Fibroblast of gingiva (primary cell): Measurements from ENCODE around the gene CMTM8.
A peak's percentile ranks its signal among the peaks of the same experiment; 100 is the strongest.

ENCODE experiments used
- DNase-seq: peaks from one replicate; pipeline ENCODE4 v3.0.0-alpha.2; 2011; ENCODE audit warnings: low read depth

Gene CMTM8

DNA sequence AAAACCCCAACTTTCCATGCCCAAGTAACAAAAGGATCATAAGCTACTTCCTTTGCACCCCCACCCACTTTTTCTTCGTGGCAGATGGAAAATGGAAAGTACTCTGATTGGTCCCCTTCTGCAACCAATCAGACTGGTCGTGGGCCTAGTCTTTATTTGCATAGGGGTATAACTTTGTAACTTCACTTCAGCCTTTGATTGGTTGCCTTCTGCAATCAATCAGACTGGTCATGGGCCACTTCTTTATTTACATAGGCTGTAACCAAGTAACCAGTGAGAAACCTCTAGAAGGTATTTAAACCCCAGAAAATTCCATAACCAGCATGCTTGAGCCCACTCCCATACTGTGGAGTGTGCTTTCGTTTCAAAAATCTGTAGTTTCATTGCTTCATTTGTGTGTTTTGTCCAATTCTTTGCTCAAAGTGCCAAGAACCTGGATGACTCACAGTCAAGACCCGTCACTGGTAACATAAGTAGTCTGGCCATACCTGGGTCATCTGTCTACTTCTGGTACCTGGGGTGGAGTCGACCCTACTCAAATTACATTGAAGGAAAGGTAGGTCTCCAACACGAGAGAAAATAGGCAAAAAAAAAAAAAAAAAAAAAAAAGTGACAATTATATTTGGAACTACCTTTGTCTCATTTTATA is 41.9 kb downstream of the CMTM8 start:
- no peak for DNase-seq

DNA sequence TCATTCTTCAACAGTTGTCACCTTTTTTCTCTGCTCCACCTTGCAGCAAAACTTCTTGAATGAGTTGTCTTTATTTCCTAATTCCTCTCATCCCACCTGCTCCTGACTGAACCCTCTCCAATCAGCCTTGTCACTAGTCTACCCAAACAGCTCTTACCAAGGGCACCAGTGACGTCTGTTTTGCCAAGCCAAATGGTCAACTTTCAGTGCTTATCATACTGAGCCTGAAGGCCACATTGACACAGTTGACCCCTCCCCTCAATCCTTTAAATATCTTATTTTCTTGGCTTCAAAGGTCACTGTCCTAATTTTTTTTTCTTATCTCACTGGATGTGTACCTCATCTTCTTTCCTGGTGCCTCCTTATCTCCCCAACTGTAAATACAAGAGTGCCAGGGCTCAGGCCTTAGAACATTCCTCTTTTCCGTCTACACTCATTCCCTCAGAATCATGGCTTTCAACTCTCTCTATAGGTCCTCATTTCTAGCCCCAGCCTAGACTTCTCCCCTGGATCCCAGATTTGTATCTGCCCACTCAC is 43.2 kb downstream of the CMTM8 start:
- no peak for DNase-seq

DNA sequence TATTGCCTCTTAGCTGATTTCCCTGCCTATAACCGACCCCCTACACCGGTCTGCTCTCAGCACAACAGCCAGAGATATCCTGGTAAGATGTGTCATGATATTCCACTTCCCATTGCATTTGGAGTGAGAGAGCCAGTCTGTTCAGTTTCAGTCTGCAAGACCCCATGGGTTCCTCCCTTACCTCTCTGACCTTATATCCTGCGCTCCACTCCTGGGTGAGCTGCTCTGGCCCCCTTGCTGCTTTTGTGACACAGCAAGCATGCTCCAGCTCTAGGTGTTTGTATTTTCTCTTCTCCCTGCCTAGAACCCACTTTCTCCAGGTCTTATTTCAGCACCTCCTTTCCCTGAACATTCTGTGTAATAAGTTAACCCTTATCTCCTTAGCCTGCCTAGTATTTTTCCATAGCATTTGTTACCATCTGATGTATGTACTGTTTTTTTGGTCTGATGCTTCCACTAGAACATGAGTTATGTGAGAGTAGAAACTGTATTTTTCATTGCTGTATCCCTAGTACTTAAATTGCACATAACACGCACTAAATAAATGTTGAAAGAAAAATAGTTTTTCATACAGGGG is 44.2 kb downstream of the CMTM8 start:
- no peak for DNase-seq

DNA sequence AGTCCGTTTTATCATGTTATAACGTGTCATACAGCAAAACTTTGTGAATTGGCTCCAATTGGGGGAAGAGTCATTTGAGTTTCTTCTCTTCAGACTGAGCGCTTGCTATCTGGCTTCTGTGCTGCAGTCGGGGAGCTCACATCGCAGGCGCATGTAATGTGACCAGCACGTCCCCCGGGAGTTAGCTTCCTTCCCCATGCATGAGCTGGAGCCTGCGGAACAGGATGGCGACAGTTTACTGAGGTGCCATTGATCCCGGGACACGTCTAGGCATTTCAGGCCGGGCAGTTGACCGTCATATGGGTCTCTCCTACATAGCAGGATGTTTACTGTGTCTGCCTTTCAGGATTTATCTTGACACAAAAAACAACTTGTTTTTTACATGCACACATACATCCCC is 44.8 kb downstream of the CMTM8 start:
- no peak for DNase-seq

DNA sequence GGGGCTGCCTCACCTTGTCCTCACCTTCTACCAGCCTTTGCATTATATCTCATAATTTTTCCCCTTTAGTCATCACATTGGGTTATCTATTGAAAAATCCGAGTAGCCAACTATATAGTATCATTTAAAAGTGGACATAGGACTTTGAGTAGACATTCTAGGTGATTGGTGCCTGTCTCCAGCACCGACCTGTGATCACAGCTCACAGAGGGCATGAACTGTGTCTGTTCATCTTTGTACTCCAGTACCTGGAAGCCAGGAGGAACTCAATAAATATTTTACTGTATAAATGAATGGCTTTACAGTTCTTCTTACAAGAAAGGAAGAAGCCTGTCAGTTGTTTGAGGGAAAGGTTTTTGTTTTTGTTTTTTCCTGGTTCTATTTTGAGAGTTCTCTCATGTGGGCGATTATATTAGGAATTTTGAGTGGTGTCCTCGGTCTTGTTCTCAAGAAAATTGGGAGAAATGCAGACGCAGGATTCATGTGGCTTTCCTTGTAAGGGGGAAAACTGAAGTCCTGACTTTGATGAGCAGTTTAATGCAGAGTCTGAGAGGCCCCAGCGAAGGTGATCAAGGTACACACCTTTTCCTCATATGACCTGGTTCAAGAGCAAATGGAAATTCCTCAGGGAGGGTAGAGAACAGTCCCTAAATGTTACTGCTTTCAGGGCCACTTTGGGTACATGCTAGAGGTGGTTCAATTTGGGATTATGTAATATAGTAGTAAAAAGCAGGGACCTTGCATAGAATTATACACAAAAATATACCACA is 46.1 kb downstream of the CMTM8 start:
- DNase-seq: no peak

DNA sequence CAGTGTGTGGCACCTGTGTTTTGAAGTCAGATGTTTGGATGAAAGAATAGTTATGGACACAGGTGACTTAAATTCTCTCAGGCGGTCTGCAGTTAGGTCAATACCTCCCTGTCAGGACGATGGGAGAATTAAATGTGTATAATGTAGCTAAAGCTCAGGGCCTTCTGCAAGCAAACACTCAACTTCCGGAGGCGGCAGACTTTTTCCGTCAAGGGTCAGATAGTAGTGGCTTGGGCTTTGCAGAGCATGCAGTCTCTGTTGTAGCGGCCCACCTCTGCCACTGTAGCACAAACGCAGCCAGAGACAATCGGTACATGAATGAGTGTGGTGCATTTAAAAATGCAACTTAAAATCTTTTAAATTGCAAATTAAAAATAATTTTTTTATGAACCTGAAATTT is 47.4 kb downstream of the CMTM8 start:
- no peak for DNase-seq

DNA sequence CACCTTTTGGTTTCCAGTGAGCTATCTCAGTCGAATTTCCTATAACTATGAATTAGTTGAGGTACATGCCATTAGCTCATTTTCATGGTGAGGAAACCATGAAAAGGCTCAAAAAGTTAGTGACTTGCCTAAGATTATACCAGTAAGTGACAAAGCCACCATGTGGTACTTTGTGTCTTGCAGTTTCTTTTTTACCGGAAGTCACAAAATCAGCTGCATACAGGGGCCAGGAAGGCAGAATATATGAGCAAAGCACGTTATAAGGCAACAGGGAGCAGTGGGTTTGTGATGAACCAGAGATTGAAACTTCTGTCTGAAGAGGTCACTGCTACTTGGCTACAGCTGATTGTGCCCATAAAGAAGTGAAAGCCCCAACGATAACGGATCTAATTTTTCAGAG is 50.3 kb downstream of the CMTM8 start:
- DNase-seq: no peak

DNA sequence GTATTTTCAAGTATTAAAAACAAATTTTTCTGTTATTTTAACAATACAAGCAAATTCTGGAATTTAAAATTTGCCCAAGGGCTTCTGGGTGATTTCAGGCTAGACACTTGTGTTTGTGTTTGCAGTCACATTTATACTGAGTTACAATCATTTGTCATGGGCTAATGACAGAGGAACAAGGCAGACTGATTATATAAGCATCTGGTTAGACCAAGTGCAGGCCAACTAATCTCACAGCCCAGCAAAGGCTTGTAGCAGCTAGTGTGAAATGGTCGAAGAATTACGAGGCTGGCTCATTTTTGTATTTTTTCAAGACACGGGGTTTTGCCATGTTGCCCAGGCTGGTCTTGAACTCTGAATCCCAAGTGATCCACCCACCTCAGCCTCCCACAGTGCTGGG is 52.1 kb downstream of the CMTM8 start:
- DNase-seq: no peak

DNA sequence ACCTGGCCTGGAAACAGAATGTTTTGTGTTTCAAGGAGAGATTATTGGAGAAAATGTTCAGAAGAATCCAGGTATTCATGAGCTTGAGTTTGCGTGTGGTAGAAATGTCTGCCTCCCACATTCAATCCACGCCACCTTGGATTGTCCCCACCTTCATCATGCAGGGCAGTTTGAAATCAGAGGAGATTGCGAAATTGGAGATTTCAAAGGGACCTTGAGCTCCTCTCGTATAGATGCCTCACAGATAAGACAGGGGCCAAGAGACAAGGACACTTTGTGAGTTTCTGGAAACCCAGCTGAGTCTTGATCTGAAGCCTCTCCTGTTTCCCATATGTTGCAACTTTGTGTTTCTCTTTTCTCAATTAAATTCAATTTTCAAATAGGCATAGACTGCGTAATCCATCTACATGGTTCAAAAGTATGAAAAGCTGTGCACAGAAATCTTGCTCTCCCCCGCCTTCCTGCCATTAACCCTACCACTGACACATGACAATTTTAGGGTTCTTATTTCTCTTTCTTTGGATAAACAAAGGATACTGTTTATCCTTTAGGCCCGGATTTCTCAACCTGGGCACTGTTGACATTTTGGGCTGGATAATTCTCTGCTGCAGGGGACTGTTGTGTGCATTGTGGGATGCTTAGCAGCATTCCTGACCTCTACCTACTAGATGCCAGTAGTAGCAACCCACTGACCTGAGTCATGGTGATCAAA is 53.8 kb downstream of the CMTM8 start:
- DNase-seq: peak; percentile 21

DNA sequence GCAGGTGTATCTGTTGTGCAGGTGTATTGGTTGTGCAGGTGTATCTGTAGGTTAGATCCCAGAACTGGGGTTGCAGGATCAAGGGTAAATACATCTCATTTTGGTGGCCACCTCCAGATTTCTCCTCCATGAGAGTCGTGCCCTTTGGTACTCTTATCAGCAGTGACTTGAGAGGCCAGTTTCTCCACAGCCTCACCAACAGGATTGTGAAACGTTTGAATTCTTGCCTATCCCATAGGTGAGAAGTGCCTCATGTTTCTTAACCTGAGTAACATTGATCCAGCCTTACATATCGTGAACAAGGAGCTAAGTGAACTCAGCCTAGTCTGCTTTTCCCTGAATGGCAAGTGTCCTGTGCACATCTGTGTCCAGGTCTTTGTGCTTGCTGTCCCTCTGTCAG is 55.4 kb downstream of the CMTM8 start:
- no peak for DNase-seq

DNA sequence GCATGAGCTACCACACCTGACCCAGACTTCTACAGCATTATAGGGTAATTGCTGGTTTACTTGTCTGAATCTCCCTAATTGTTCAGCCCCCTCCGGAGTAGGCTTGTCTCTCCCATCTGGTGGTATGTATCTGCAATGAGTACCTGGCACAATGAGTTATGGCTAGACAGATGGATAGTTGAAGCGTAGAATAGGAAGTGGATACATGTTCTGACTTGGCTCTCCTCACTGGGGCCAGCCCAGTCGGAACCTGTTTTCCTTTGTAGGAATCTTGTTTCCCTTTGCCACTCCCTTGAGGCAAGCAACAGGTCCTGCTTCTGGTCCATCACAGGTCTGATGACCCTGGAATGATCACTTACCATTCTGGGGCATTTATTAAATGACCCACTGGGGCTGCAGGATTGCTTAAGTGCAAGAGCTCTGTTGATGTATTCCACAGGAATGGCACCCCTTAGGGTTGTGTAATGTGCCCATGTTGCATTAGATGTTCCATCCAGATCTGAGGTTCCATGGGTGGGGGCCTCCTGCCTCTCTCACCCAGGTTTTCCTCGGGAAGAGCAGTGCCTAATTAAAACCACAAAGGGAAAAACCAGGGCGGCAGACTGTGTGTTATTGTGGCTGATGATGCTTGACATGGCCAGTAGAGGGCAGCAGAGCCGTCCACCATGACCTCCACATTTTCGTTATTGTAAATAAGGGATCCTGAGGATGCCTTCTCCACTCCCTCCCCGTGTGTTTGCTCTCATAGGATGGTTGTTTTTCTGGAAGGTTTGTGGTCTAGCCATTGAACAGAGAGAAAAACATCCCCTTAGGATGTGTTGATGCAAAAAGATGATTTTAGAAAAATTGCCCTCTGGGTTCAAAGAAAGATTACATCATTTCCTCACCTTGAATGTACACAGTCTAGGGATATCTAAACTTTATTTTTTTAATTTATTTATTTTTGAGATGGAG is 58.0 kb downstream of the CMTM8 start:
- DNase-seq: peak; percentile 75

DNA sequence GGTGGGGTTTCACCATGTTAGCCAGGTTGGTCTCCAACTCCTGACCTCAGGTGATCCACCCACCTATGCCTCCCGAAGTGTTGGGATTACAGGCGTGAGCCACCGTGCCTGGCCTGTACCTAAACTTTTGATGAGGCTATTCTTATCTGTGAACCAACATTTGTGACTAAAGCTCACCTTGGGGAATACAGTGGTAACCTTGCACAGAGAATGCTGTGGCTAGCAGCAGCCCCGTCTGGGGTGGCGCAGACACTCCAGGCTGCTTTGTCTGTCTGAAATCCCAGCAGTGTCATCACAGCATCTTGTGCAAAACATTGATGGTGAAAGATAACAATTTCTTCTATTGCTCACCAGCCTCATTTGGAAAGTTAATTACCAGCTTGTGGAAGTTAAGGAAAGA is 58.9 kb downstream of the CMTM8 start:
- no peak for DNase-seq

DNA sequence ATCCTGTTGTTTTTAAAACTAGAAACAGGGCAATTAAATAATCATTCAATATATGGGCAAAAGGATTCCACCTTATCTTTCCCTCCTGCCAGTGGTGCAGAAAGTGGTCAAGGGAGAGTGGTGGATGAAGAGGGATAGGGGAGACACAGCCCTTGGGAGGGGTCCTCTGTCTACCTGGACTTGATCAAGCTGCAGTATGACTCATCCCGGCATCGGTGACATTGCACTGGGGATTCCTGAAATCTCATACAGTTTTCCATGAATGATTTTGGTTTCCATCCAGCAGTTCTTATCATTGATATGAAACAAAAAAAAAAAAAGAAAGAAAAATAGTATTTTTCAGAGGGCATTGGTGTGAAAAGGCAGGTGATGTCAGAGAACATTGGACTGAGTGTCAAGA is 62.9 kb downstream of the CMTM8 start:
- DNase-seq: no peak

DNA sequence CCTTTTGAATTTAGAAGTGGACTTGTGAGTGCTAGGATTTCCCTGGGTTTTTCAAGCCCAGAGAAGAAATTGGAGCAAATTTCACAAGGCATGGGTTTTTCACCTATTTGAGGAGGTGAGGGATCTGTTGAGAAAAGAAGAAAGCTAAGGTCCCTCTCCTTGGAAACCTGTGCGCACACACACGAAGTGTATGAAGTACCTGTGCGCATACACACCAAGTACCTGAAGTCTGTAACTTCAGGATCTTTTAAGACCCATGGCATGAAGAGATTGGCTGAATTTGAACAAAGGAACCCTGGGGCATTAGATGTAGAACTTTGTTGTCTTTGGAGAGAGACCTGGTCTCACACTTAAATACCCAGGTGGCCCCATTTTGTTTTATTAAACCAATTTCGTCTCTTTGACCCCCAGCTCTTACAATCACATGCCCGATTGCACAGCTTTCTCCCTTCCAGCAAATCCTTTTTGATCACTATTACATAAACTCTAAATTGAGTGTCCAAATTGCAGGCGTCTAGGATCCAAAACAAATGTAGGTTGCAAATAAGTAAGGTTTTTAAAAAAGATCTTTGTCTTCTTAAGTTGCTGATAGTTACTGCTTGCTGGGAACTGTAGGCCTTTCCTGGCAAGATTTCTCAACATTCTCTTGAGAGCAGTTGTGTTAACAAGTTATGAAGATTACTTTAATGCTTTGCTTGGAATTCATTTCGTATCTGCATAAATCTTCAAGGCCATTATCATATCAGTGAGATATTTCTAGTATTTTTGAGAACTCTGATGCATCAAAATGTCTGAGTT is 64.3 kb downstream of the CMTM8 start:
- no peak for DNase-seq

DNA sequence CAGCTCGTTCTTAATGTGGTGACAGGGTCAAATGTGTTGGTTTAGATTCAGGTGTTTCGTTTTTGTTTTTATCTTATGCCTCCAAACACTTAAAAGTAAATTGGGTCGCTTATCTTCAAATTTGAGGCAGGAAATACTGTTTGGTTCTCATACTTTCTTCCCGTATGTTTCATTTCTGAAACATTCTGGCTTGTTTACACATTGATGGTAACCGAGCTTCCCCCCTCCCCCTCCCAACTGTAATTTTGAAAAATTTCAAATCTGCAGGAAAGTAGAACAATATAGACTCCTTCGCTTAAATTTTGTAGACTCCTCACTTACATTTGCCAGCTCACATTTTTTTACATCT is 64.9 kb downstream of the CMTM8 start:
- no peak for DNase-seq

DNA sequence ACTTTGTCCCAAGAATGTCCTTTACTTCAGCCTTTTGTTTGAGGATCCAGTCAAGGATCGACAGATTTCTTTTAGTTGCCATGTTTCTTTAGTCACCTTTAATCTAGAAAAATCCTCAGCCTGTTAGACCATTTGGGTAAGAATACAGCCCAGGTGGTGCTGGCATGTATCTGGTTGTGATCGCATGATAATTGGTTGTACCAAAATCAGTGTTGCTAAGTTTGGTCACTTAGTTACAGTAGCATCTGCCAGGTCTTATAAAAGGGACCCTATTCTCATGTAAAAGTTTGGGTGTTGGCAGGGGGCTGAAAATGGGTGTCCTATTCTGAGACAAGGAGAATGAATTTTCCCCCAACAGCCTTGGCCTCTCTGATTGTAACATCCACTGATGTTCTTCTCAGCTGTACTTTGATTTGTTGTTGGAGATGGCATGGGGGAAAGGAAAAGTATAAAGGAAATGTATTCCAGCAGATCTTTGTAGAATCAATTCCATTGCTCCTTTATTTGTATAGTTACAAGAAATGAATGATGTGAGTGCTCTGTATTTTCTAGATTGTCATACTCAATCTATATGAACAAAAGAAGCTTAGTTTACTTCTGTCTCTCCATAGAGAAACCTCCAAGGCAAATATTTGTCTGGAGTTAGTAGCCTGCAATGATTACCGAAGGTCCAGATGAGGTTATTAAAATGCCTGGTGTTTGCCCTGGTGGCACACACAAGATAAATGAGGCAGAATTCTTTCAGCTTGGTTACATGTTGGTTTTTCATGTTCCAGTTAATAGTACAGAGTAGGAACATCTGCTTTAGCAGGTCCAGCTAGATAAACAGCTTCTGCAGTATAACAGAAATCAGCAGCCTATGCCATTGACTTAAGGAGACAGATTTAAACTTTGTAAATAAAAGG is 65.7 kb downstream of the CMTM8 start:
- DNase-seq: no peak

DNA sequence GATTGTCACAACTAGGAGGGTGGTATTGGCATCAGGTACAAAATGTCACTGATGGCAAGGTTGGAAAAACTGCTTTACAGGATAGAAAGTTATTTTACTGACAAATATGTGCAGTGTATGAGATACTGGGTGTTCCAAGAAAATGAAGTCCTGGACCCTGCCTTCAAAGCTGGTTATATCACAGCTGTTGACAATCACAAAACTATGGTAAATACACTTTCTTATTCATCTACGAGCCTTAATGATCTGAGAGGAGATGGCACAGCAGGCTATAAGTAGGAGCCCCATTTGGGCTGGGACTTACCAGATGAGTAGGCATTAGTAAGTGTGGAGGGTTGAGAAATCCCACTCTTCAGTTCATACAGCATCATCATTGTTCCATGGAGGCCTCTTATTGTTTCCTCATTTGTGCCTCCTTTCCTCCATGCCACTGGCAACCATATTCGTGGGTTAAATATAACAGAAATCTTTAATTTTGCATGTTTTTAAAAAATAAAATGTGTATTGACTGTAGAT is 66.9 kb downstream of the CMTM8 start:
- no peak for DNase-seq

DNA sequence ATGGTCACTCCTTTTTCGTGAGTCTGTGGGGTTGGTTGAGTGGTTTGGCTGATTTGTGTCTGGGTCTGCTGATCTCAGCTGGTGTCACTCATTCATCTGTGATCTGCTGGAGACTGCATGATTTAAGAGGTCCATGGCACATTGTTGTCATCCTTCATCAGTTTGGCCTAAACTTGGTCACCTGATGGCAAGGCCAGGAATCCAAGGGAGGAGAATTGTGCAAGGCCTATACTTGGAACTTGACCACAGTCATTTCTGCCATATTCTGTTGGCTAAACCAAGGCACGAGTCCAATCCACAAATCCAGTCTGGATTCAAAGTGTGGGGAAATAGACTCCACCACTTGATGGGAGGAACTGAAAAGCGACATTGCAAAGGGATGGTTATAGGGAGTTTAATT is 67.6 kb downstream of the CMTM8 start:
- no peak for DNase-seq

DNA sequence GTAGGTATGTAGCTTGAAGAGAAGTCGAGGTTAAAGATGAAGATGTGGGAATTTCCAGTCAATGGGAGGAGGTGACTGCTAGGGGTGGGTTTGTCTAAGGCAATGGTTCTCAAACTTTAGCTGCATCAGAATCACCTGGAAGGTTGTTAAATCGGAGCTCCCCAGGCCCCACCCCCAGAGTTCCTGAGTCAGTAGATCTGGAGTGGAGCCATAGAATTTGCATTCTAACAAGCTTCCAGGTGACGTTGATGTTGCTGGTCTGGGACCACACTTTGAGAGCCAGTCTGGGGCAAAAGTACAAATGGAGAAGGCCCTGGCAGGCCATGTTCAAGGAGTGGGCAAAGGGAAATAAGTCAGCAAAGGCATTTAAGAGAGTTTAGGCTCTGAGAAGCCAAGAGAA is 69.1 kb downstream of the CMTM8 start:
- no peak for DNase-seq

DNA sequence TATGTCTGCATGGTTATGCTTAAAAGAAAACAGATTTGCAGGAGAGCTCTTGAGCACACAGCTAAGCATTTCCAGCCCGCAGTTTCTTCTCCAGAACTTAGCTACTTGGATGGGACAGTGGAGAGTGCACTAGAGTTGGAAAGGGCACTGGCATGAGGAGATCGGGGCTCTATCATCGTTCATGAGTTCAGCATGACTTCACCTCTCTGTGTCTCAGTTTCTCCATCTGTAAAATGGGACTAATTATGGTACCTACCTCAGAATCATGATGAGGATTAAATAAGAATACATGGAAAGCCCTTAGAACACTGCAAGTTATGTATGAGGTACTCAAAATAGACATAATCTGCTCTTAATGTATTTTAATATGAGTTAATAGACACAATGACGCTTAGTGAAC is 69.9 kb downstream of the CMTM8 start:
- no peak for DNase-seq
